Measurements from ENCODE around the gene RAD51B. TPM values are rescaled to one million over a fixed set of nuclear protein-coding genes. Genes with fewer than 3 reads are reported as not detected.
"Not testable (repeated sequence)": the region's sequence is repeated elsewhere in the genome, so short reads cannot be mapped to it uniquely, and the experiment has no call there.

Gene RAD51B
- total RNA-seq, 1 donor from 2014 or later, result 14.7 TPM

DNA sequence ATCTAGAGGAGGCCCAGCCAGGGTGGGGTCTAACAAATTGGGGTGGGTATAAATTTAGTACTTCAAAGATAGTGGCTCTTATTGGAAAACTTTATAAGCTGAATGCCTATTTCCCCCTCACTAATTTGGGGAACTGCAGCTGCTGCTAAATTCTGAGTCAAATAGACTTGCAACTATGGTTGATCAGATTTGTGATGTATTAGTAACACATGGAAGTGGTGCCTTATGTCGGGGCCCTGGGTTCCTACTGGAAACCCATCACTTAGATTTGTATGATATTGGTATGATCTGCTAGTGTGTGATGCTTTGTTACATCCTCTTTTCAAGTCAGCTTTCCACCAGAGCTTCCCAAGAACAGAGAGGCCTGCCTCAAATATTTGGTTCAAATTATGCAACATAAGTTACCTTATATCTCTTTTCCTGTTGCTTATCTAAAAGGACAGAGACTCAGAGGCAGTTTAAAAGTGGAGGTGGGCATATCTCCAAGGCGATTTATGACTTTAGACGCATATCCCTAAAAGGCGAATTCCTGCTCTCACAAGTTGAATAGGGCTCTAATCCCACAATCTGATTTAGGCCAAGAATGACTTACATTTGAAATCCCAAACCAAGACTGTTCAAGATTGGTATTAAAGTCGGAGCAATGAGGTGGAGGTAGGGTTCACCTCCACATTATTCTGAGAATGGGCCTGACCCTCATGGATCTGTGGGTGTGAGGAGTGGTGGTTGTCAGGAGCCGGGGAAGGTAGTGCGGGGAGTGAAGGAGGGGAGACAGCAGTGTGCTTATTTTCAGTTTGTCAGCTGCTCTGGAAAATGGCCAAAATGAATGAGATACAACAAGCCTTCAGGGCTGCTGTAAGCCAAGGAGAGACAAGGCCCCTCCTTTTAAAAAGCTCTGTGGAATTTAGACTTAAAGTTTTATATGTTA, 425.8 kb downstream of the RAD51B start:
- no peak for DNase-seq (ENCODE audit: low spot score)

- DNase-seq (ENCODE audit: low spot score), result no peak
Observed at GRCh38 chr14:68246074-68246785, 426.7 kb downstream of the RAD51B start.

DNA sequence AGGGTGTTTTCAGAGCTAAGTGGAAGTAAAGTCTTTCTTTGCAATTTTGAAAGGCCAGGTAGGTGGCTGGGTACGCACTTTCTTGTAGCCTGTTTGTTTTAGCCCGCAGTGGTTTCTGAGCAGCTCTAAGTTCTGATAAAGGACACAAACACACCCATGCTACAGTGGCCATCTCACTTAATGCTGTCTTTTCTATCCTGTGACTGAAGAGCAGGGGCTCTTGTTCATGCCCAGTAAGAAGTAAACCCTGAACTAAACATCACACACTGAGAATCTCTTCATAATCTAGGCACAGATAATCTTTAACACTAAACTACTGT, 427.2 kb downstream of the RAD51B start:
- DNase-seq (ENCODE audit: low spot score), result no peak

- DNase-seq (ENCODE audit: low spot score), result no peak
Observed at GRCh38 chr14:68247274-68247673, 427.7 kb downstream of the RAD51B start.

DNA sequence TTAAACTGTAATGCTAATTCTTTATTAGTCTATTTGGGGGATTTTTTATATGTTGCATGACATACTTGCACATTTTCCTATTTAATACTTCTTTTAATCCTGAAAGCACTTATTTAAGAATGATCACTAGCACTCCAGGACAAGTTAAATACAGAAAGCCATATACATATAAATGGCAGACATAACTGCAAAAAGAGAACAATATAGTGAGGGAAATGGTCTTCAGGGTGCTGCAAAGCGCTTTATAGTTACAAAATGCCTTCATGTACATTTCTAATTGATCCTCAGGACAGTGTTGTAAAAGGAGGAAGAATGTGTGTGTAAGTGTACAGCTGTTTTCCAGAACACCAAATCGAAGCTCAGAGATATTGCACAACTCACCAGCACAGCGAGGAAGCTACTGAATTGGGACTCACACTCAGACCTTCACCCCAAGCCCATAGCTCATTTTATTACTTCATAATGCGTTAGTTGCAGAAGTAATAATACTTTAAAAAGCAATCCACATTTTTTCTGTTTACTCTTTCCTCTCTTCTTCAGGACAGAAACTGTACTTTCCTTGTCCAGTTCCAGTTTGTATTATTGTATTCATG, 428.2 kb downstream of the RAD51B start:
- no peak for DNase-seq (ENCODE audit: low spot score)

GRCh38 chr14:68248481-68249255, 429.1 kb downstream of the RAD51B start:
- DNase-seq (ENCODE audit: low spot score), result no peak

- no peak for DNase-seq (ENCODE audit: low spot score)
Observed at GRCh38 chr14:68249661-68250451, 430.3 kb downstream of the RAD51B start.

DNA sequence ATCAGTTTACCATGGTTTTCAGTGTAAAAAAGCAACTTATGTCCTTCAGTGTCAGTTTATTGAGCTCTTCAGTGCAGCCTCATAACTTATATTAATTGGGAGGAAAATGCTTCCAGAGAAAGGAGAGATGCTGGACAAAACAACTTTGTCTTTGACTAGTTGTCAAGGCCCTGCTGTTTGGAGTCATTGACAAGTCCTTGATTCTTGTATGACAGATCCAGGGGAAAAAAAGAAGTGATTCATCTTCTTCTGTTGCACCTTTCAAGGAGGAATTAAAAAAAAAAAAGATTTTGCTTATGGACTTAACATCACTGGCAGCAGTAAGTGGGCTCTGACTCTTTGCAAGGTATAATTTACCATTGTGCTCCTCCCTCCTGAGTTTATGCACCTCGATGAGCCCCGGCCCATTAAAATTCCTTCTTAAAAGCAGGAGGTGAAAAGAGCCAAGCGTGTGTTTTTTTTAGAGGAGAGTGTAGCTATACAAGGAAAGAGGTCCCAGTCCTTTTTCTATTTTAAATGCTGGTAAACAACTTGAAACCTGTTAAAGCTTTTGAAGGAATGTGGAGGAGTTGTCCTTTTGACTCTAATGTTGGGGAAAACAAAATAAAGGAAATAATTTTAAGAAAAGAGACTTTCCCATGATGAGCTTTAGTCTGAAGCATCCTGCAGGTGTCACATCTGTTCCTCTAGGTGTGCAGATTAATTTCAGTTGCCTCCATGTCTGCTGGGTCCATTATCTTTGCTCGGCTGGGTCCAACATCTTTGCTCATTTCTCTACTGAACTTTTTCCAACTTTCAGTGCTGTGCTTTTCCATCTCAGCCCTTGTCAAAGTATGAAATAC, 431.6 kb downstream of the RAD51B start:
- DNase-seq (ENCODE audit: low spot score), result no peak

DNA sequence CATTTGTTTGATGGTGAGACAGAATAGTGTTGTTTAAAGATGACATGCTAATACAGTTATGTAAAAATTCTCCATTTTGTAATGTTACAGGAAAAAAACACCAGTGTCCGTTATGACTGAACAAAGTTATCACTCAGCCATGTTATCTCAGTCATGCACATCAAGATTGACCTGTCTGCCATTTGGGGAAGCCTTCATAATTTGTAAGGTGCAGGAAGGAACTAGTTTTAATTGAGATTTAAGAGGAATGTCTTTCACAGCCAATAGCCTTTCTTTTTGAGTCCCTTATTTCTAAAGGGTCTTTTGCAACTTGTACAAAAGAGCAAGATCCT, 432.2 kb downstream of the RAD51B start:
- DNase-seq (ENCODE audit: low spot score), result no peak

DNA sequence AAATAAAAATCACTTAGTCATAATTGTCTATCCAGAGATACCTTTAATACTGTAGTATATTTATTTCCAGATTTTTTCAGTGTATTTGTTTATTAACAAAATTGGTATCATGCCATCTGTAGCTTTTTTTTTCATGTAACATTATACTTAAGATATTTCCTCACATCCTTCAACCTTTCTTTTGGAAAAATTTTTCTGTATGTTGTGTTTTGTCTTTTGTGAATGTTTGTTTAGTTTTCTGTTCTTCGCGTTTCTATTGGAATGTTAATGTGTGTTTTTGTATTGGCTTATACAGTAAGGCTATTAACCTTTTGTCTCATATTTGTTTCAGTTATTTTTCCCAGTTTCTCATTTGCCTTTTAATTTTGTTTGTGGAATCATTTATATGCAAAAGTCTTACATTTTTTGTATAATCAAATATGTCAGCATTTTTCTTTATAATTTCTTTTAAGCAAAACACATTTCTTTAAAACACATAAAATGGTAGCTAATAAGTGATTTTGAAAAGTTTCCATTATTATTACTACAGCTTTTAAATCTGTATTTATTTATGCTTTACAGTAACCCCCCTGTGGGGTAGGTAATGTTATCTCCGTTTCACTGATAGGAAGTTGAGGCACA, 433.7 kb downstream of the RAD51B start:
- DNase-seq (ENCODE audit: low spot score), result no peak

DNA sequence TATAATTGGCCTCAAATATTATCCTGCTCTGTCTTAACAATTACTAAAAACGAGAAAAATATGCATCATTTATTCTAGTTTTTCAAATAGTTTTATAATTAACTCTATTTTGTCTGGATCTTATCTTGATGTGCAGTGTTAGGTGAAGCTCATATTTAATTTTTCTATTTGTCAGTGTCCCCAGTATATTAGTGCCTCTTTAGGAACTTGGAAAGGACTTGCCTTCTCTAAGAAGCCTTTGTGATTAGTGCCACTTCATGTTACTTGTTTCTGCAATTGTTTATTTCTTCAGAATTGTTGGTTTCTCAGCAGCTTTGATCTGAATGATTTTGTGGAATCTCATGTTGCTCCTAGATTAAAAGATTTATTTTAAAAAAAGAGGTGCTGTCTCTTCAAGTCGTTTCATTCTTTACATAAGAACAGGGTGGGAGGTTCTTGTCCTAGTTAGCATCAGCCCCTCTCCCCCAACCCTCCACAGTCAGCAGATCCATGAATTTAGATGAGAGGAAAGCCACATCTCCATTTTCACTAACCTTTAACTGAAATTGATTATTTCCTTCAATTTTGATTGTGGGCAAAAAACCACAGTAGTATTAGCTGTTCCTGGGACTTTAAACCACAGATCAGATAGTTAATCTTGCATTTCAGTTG, 434.4 kb downstream of the RAD51B start:
- no peak for DNase-seq (ENCODE audit: low spot score)

DNA sequence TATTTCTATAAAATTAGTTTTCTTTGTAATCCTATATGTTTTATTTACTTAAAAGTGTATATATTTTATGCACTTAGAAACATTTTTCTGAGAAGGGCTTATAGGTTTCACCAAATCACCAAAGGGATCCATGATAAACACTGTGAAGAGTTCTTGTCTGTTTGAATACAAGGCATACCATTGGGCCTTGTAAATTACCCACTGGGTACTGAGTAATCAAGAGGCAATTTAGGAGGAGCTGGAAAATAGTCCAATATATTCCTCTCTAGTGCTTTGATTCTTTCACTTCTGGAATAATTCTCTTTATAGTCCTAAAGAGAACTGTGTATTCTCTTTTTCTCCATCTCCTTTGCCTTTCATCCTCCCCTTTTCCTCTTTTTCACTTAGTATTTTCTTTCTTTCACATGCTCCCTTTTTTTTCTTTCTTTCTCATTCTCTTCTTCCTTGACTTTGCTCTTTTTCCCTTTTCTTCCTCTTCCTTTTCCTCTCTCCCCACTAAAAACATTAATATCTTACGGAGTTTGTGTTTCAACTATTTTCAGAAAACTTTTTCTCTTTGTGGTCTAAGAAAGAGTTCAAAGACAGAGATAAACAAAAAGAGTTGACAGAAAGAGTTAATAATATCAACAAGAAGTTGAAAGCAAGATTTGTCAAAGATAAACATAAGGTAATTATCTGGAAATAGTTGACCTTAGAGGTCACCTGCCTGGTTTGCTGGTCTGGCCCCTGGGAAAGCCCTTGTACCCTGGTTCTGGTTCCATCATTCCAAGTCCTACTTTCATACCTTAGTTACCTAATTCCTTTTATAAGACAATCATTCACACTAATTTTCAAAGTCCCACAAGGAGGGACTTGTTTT, 435.3 kb downstream of the RAD51B start:
- no peak for DNase-seq (ENCODE audit: low spot score)

GRCh38 chr14:68255693-68256178, 436.2 kb downstream of the RAD51B start:
- no peak for DNase-seq (ENCODE audit: low spot score)

DNA sequence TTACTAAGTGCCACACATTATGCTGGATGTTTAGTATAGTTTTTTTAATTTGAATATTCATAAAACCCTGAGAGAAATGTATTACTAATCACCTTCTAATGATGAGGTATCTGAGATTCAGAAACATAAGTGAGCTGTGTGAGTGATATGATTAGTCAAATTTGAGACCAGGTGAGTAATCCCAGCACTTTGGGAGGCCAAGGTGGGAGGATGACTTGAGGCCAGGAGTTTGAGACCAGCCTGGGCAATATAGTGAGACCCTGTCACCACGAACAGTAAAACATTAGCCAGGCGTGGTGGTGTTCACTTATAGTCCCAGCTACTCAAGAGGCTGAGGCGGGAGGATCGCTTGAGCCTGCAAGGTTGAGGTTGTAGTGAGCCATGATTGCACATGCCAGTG, 438.4 kb downstream of the RAD51B start:
- DNase-seq (ENCODE audit: low spot score), result no peak

- DNase-seq (ENCODE audit: low spot score), result not testable (repeated sequence)
Observed at GRCh38 chr14:68258995-68259394, 439.4 kb downstream of the RAD51B start.

DNA sequence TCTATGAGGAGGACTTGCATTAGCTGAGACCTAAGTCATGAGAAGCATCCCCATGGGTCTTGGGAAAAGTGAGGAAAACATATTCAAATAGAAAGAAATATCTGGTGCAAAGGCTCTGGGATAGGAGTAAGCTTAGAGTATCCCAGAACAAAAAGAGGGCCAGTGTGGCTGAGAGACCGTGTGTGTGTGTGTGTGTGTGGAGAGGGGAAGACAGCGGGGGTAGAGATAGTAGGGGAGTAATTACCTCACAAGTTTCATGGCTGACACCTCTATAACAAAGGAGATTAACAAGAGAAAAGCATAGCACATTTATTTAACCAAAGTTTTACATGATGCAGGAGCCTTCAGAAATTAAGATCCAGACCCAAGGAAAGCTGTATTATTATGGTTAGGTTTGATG, 440.5 kb downstream of the RAD51B start:
- DNase-seq (ENCODE audit: low spot score), result no peak

GRCh38 chr14:68261092-68261842, 441.7 kb downstream of the RAD51B start:
- DNase-seq (ENCODE audit: low spot score), result no peak

Data from mesenteric fat pad (tissue), 1 donor.